HG03469 (cell line): ENCODE data around the gene RPP40.
"Not testable (repeated sequence)": the region's sequence is repeated elsewhere in the genome, so short reads cannot be mapped to it uniquely, and the experiment has no call there.

Experiments used
- ATAC-seq: cut with Tn5 transposase; IDR thresholded peaks from one replicate; pipeline ENCODE4 v1.9.1; 2021; ENCODE audit warnings: mild to moderate bottlenecking, moderate library complexity, moderate number of reproducible peaks; ENCODE audit not compliant: unreplicated experiment

Gene RPP40, protein sequence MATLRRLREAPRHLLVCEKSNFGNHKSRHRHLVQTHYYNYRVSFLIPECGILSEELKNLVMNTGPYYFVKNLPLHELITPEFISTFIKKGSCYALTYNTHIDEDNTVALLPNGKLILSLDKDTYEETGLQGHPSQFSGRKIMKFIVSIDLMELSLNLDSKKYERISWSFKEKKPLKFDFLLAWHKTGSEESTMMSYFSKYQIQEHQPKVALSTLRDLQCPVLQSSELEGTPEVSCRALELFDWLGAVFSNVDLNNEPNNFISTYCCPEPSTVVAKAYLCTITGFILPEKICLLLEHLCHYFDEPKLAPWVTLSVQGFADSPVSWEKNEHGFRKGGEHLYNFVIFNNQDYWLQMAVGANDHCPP

DNA sequence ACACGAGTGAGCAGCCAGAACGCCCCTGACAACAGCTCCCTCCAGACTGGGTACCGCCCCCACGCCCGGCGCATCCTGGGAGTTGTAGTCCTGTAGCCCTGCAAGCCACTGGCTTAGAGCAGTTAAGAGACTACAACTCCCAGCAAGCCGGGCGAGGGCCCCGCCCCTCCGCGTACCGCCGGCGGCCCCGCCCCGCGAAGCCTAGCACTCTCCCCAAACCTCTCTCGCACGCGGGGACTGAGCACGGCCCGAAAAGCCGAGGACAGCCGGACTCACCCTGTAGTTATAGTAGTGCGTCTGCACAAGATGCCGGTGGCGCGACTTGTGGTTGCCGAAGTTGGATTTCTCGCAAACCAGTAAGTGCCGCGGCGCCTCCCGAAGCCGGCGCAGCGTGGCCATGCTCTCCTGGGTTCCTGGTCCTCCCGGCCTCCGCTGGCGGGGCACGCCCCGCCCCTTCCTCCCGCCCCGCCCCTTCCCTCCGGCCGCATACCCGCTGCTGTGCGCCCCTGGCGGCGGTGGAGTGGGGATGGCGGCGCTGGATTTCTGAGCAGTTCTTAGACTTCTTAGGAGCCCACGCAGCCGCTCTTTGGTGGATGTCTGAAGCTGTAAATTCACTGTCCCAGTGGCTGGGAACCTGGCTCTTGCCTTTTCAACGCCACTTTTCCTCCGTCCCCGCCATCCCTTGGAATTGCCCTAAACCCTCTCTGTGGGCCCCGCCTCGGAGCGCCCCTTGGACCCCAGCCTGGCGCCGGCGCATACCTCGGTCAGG is at the start of gene RPP40:
RPP40 (minus strand) TSS at position 434 of the 769 bp plus-strand sequence; CDS start at position 399, 35 bp downstream.
- peak; percentile 92 for ATAC-seq

DNA sequence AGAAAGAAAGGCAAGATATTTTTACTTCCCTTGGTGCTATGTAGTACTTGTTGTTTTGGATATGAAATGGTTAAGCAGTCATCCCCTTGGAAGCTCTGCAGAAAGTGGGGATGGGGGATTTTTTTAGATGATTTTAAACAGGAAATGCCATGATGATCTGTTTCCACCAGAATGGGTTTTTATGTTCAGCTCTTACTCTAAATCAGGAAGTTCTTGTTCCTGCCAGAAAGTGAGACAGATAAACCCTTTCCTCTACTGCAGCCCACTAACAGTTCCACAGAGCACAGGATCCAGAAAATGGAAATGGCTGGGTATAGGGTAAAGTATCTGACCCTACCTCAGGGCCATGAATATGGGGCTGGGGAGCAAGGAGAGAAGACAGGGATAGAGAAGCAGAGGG is 49.2 kb upstream of the RPP40 start:
- no peak for ATAC-seq

DNA sequence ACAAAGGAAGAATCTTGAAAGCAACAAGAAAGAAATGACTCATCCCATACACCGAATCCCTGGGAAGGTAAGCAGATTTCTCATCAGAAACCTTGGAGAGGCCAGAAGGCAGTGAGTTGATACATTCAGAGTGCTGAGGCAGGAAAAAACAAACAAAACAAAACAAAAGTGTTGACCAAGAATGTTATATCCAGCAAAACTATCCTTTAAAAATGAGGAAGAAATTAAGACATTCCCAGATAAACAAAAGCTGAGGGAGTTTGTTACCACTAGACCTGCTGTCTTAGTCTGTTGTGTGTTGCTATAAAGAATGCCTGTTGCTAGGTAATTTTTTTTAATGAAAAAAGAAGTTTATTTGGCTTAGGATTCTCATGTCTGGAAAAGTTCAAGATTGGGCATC is 47.6 kb upstream of the RPP40 start:
- ATAC-seq, result no peak

DNA sequence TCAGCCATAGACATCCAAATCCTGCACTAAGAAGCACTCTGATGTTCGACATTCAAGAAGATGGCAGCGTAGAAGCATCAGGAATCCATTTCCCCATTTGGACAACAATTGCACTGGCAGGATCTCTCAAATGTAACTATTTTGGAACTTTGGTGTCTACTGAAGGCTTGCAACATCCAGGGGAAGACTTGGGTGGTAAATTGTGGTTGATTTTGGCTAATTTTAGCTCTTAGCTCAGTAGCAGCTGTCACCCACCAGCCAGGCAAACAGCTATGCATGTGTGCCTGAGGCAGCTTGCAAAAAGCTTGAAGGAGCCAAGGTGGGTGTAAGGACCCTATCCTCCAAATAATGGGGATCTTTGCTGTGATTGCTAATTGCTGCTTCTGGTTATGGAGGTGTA is 46.2 kb upstream of the RPP40 start:
- no peak for ATAC-seq

DNA sequence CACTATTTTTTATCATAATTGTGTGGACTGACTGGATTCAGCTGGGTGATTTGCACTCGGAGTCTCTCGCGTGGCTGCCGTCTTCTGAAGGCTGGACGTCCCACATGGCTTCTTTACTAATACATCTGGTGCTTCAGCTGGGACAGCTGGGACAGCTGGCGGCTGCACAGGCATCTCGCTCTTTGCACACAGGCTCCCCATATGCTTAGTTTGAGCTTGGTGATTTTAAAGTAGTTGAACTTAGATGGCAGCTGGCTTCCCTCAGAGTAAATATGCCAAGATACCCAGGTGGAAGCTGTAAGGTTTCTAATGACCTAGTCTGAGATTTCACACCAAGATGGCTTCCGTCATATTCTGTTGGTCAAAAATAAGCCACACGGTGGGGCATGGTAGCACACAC is 42.6 kb upstream of the RPP40 start:
- ATAC-seq, result no peak

DNA sequence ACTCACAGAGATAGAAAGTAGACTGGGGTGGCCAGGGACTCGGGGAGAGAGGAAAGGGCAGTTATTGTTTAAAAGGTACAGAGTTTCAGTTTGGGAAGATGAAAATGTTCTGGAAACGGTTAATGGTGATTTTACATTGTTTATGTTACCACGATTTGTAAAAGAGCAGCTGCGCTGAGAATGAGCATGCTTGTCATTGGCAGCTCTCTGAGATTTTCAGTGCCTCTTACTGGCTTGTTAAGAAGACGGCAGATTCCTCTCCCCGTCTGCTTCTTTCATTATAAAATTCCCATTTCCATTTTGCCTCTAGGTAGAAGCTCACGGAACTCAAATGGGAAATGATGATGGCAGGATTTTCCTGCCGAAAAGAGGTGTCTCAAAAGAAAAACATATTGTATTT is 41.6 kb upstream of the RPP40 start:
- ATAC-seq, result no peak

DNA sequence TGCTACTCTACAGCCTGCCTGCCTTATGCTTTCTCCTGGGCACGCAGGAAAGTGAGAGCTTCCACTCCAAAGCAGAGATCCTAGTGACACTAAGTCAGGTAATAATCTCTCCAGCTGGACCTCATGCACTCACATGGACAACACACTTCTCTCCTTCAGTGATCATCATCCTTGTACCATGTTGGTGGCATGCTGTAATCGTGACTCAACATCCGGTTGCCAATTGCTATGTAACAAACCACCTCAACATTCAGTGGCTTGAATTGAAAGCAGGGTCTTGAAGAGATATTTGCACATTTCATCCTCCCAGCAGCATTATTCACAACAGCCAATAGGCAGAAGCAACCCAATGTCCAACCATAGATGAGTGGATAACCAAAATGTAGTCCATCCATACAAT is 41.0 kb upstream of the RPP40 start:
- ATAC-seq, result no peak

DNA sequence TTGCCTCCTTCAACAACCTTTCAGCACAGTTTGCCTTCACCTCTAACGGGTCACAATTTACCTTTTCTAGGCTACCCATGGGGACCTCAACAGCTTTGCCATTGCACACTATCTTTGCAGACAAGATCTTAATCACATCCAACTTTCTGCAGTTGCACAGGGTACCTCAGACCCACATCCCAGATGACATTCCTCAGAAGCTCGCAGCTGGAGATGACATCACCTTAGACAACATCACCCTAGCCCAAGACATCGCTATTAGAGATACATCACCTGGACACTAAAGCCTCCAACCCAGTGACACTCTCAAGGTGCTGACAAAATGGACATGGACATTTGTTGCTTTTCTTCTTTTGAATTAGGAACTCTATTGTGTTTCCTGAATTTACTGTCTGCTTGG is 38.6 kb upstream of the RPP40 start:
- no peak for ATAC-seq

DNA sequence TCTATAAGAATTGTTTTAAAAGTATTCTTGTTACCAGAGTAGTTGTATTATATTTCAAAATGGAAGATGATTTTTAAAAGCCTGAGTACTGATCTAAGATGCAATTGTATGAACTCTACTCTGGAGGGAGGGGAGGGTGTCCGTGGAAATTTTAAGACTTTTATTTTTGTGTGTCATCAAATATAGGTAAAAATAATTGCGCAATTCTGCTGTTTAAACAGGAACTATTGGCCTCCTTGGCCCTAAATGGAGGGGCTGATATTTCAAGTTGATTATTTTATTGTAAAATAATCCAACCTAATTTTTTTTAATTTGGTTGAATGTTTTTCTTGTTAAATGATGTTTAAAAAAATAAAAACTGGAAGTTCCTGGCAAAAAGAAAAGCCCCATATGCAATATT is 38.1 kb upstream of the RPP40 start:
- ATAC-seq, result no peak

DNA sequence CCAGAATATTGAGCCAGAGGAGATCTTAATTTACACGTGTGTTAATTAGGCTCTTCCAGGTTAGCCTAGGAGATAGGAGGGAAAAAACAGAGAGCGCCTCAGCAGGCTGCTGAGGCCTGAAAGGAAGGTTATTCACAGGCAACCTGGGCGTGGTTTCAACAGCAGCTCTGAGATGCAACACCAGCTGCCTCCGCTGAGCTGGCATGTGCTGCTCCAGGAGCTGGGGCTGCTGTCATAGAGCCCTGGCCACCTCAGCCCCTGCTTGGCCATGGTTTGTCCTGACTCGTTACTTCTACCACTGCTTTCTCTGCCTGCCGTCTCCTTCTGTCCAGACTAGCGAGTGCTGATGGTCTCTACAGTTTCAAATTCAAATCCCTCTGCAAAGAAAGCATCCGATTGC is 32.4 kb upstream of the RPP40 start:
- no peak for ATAC-seq

DNA sequence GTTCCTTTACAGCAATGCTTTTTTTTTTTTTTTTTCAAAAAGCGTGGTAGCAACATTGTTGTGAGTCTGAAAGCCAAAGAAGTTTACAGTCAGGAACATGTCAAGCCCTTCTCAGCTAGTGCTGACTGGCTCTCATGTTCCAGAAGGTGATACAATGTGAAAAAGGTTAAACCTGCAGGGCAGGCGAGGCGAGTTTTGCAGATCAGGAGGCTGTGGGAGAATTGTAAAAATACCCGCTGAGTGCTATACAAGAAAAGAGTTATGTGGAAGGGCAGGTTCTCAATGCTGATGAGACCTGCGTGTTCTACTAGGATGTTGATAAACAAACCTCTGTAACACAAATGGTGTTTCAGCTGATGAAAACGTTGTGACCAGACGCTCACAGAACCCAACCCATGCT is 30.9 kb upstream of the RPP40 start:
- ATAC-seq, result no peak

DNA sequence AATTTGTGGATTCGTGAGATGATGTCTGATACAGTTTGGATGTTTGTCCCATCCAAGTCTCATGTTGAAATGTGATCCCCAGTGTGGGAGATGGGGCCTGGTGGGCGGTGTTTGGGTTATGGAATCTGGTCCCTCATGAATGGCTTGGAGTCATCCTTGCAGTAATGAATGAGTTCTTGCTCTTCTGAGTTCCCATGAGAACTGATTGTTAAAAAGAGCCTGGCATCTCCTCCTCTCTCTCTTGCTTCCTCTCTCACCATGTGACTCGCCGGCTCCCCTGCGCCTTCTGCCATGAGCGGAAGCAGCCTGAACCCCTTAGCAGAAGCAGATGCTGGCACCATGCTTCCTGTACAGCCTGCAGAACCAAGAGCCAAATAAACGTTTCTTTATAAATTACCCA is 30.5 kb upstream of the RPP40 start:
- ATAC-seq, result no peak

DNA sequence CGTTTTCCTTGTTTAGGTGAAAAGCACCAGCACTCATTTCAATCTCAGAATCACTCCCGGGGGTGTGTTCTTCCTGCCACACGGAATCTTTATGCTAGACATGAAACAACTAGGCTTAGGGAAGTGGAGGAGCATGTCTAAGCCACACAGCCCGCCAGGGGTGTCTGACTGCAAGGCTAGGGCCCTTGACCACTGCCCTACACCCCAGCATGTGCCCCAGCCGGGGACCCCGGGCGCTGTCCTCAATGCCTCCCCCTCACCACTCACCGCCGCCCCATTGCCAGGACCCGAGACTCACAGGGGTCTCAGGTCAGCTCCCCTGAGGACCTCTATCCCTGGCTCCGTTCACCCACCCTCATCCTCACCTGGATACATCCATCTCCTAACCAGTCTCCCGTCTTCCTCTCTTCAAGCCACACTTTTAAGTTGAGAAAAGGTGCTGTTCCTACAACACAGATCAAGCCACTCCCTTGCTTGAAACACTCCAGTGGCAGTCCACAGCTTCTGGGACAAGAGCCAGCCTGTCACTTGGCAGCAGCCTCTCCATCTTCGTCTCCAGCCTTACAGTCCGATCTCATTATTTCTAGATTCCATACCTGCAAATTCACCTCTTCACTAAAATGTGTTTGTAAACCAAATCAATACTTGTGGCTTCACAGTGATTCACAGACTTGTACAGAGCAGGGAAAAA is 29.5 kb upstream of the RPP40 start:
- not testable (repeated sequence) for ATAC-seq

DNA sequence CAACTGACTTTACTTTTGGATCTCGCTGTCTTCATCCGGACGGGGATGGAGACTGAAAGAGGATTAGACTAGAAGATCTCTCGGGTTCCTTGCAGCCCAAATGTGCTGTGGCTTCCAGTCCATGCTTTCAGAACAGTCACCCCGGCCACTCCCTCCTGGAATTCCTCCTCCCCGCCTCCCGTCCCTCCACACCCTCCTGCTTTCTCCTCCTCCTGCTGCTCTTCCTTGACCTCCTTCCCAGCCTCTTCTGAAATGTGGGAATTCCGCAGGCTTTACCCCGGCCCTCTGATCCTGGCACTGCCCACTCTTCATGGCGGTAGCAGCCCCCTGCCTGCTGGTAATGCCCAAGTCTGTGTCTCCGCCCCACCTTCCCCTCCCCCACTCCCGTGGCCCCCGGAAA is 28.9 kb upstream of the RPP40 start:
- not testable (repeated sequence) for ATAC-seq

DNA sequence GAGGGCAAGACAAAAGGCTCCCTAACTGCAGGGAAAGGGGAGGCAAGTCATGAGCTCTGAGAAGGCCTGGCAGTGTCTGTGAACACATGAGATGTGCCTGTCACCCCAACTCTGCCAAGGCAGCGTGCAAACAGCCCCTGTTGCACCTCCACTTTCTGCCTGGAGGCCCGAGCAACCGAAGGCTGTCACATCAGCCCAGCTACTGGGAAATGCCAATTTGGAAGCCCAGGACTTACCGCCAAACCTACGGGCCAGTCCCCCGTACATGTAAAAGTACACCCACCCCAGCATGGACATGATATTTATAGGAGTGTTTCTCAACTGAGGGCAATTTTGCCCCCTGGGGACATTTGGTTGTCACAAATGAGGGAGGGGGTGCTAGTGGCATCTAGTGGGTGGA is 27.3 kb upstream of the RPP40 start:
- ATAC-seq, result no peak

DNA sequence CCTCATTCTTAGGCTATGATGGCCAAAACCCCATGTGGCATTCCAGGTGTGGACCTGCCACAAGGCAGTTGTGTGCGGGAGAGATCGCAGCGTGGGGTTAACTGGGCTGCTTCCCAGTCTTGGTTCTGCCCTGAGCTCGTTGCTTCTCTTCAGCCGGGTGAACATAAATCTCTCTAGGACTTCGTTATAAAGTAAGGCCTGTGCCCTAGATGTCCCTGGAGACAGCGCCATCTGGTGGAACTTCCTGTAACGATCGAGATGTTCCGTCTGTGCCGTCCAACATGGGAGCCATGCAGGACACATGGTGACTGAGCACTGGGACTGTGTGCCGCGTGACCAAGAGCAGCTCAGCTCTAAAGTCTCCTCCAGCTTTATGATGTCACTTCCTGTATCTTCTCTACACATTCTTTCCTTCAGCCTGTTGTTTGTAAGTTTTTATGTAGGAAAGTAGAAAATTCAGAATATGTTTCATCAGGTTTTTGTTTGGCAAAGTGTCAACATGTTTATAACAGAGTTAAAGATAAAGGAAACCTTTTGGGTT is 26.8 kb upstream of the RPP40 start:
- ATAC-seq, result peak; percentile 71

DNA sequence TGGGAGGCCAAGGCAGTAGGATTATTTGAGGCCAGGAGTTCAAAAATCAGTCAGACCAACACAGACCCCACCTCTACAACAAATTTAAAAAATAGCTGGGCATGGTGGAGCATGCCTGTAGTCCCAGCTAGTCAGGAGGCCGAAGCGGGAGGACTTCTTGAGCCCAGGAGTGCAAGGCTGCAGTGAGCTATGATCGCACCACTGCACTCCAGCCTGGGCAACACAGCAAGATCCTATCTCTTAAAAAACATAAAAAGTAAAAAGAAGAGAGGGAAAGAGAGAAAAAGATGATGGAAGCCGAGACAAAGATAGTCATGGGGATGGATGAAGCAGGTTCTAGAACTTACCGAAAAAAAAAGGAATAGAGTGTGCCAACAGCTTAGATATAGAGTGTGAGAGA is 25.8 kb upstream of the RPP40 start:
- no peak for ATAC-seq

DNA sequence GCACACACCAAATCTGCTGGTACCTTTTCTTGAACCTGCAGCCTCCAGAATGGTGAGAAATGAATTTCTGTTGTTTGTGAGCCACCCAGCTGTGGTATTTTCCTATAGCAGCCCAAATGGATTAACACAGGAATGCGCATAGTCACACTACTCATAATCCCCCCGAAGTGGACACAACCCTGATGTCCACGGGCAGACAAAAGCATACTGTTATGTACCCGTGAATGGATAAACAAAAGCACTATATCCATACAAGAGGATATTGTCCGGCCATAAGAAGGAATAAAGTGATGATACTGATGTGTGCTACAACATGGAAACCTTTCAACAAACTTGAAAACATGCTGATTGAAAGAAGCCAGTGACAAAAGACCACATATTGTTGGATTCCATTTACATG is 25.1 kb upstream of the RPP40 start:
- ATAC-seq, result no peak

DNA sequence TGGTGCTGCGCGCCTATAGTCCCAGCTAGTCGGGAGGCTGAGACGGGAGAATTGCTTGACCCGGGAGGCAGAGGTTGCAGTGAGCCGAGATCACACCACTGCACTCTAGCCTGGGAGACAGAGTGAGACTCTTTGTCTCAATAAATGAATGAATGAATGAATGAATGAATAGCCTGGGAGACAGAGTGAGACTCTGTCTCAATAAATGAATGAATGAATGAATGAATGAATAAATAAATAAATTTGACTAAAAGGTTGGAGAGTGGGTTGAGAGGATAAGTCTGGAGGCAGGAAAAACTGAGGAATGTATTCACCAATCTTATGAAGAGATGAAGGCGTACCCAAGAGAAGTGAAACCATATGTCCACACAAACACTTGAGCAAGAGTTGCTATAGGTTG is 24.5 kb upstream of the RPP40 start:
- ATAC-seq, result no peak

DNA sequence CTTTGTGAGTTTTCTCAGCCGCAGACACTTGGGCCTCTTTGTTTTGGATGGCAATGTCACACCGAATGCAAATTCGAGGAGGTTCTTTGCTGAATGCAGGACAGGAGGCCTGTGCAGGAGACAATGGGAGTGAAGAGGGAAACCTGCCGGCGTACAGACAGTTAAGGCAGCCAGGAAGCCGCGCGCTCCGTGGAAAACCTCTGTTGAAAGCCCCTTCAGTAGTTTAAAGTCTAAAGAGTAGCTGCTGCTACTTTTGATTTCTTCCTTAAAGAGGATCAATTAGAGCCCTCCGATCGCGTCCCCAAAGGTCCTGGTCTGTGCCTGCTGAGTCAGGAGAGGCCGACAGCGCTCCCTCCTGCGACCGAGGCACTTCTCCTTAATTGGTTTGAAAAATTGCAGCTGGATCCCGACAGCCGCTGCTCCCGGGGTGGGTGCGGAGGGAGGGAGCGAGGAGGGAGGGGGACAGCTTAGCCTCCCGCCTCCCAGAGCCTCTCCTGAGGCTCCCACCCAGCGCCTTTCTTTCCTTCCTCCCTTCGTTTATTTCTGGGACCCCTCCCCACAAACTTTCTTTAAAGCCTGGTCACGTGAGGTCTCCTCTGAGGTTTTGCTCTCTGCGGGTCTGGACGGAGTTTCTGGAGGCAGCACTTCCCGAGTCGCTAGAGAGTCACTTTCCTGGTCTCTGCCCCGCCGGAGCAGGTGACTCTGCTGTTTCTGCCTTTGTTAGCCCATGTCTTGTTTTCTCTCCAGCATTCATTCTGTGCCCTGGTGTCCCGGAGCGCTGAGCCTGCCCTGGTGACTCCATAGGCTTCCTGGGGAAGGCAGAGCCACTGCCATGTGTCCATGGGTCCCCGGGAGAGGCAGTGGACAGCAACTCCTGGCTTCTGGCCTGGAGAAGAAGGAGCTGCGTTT is 22.3 kb upstream of the RPP40 start:
- no peak for ATAC-seq

DNA sequence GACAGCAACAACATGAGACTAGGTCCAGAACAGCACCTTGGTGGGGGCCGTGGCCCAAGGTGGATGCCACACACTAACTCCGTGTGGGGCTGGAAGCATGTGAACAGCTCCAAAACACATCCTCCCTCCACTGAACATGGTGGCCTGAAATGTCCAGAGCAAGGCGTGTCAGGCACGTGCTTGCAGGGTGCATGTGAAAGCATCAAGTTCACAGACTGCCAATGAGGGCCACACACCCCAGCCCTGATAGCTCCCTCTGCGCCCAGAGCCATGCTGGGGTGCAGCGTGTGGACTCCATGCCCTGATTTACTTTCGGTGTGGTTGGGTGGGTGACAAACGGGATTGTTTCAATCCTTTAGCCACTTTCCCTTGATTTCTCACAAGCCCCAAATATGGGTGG is 20.1 kb upstream of the RPP40 start:
- ATAC-seq, result no peak
